PFSK-1 (cell line): ENCODE data around the gene CSDE1.
A peak's percentile ranks its signal among the peaks of the same experiment; 100 is the strongest.

Experiments
- FOXP2 ChIP-seq: optimal IDR thresholded peaks from 2 replicates; pipeline ENCODE3; 2011; ENCODE audit warnings: borderline replicate concordance, control low read depth, inconsistent platforms; ENCODE audit not compliant: insufficient read depth; ENCODE audit errors: extremely low read length, extremely low read depth
- POLR2AphosphoS5 ChIP-seq: IDR thresholded peaks from 2 replicates; pipeline ENCODE4 v1.6.1; 2012; ENCODE audit warnings: low read depth, mild to moderate bottlenecking, control low read depth, low read length, moderate library complexity
- SIN3A ChIP-seq: IDR thresholded peaks from 2 replicates; pipeline ENCODE4 v1.6.1; 2012; ENCODE audit warnings: mild to moderate bottlenecking, low read length, moderate library complexity, borderline replicate concordance; ENCODE audit not compliant: insufficient read depth
- TAF1 ChIP-seq: IDR thresholded peaks from 2 replicates; pipeline ENCODE4 v1.6.1; 2012; ENCODE audit warnings: low read length, control low read depth, borderline replicate concordance; ENCODE audit not compliant: insufficient read depth
- TF ChIP-seq, protein P1 (sequence below), 2 experiments: IDR thresholded peaks; 2 replicates each; pipeline versions ENCODE4 v1.6.1 to v1.8.0; 2011 to 2012; ENCODE audit warnings: low read depth in 2 of 2, low read length in 2 of 2, control low read depth in 1 of 2, inconsistent platforms in 1 of 2, mild to moderate bottlenecking in 1 of 2, moderate library complexity in 1 of 2; ENCODE audit not compliant: insufficient read depth in 1 of 2

The CSDE1 gene

GRCh38 chr1:114780344-114781226, 22.8 kb upstream of the CSDE1 start, which contains the start of gene SIKE1:
Gene SIKE1 (minus strand): TSS chr1:114780685. CDS start chr1:114780607, 78 bp downstream.
- TF ChIP-seq TAF1, result peak; percentile 85
- peak; percentile 95 for TF ChIP-seq POLR2AphosphoS5
- TF ChIP-seq, protein P1, sequence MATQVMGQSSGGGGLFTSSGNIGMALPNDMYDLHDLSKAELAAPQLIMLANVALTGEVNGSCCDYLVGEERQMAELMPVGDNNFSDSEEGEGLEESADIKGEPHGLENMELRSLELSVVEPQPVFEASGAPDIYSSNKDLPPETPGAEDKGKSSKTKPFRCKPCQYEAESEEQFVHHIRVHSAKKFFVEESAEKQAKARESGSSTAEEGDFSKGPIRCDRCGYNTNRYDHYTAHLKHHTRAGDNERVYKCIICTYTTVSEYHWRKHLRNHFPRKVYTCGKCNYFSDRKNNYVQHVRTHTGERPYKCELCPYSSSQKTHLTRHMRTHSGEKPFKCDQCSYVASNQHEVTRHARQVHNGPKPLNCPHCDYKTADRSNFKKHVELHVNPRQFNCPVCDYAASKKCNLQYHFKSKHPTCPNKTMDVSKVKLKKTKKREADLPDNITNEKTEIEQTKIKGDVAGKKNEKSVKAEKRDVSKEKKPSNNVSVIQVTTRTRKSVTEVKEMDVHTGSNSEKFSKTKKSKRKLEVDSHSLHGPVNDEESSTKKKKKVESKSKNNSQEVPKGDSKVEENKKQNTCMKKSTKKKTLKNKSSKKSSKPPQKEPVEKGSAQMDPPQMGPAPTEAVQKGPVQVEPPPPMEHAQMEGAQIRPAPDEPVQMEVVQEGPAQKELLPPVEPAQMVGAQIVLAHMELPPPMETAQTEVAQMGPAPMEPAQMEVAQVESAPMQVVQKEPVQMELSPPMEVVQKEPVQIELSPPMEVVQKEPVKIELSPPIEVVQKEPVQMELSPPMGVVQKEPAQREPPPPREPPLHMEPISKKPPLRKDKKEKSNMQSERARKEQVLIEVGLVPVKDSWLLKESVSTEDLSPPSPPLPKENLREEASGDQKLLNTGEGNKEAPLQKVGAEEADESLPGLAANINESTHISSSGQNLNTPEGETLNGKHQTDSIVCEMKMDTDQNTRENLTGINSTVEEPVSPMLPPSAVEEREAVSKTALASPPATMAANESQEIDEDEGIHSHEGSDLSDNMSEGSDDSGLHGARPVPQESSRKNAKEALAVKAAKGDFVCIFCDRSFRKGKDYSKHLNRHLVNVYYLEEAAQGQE (IDR thresholded peaks at IDR 0.05; ENCODE audit: insufficient read depth in 1 of 2, low read depth in 2 of 2, low read length in 2 of 2), result peak in 1 of 2 experiments; percentile 29; a peak in 1 of 4 replicates
- TF ChIP-seq SIN3A, result no peak

GRCh38 chr1:114779722-114780121, 21.9 kb upstream of the CSDE1 start:
- TF ChIP-seq TAF1 (no peak), POLR2AphosphoS5 (no peak), FOXP2 (no peak), SIN3A (no peak)
- TF ChIP-seq, protein P1 (IDR thresholded peaks at IDR 0.05; ENCODE audit: insufficient read depth in 1 of 2, low read depth in 2 of 2, low read length in 2 of 2), result no peak

DNA sequence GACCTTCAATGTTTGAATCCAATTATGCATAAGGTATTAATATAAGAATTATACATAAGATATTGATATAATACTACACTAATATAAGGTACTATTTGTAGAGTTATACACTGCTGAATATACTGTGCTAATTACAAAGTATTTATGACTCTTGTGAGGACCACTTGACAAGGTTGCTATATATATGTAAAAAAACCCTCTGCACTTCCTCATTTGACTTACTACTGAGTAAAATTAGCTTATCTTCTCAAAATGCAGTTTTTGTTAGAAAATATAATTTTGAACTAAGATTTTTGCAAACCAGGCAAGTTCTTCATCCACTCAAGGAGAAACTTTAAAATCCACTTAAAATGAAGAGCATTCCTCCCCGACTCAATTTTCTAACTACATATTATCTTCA, 14.2 kb upstream of the CSDE1 start:
- TF ChIP-seq SIN3A (no peak), POLR2AphosphoS5 (no peak), TAF1 (no peak), FOXP2 (no peak)
- TF ChIP-seq, protein P1 (IDR thresholded peaks at IDR 0.05; ENCODE audit: insufficient read depth in 1 of 2, low read depth in 2 of 2, low read length in 2 of 2), result no peak

- TF ChIP-seq SIN3A, result no peak
- TF ChIP-seq, protein P1 (IDR thresholded peaks at IDR 0.05; ENCODE audit: insufficient read depth in 1 of 2, low read depth in 2 of 2, low read length in 2 of 2), result no peak
- TF ChIP-seq POLR2AphosphoS5, result no peak
- TF ChIP-seq TAF1, result no peak
- no peak for TF ChIP-seq FOXP2
Measured at GRCh38 chr1:114770989-114771388, 13.2 kb upstream of the CSDE1 start.

GRCh38 chr1:114764689-114765088, 6.9 kb upstream of the CSDE1 start:
- TF ChIP-seq FOXP2 (no peak), SIN3A (no peak), TAF1 (no peak), POLR2AphosphoS5 (no peak)
- TF ChIP-seq, protein P1 (IDR thresholded peaks at IDR 0.05; ENCODE audit: insufficient read depth in 1 of 2, low read depth in 2 of 2, low read length in 2 of 2), result no peak
